OCI-LY1 (cell line): ENCODE measurements around the gene TMEM186.

ENCODE experiments used
- H2AFZ ChIP-seq: fragments of 200-600 bp; sonication (generic), shearing (Covaris generic); 2 replicates; pipeline ENCODE4 v1.6.0; 2014; ENCODE audit warnings: antibody characterized with exemption, mild to moderate bottlenecking, low read length
- H3F3A ChIP-seq: fragments of 200-600 bp; sonication (generic), shearing (Covaris generic); 2 replicates; pipeline ENCODE4 v1.6.0; 2014; ENCODE audit warnings: mild to moderate bottlenecking, antibody characterized with exemption, low read length, moderate library complexity; ENCODE audit not compliant: insufficient read depth
- H3K27ac ChIP-seq: fragments of 200-600 bp; sonication (generic); 2 replicates; pipeline ENCODE4 v1.5.1; 2014; ENCODE audit warnings: low read length, mixed run types, mild to moderate bottlenecking, low read depth; ENCODE audit not compliant: poor library complexity, severe bottlenecking
- H3K27me3 ChIP-seq: fragments of 200-600 bp; sonication (generic); 2 replicates; pipeline ENCODE4 v1.6.0; 2014; ENCODE audit warnings: antibody characterized with exemption, mild to moderate bottlenecking, low read length, moderate library complexity; ENCODE audit not compliant: insufficient read depth
- H3K36me3 ChIP-seq: fragments of 200-600 bp; sonication (generic); 2 replicates; pipeline ENCODE4 v1.6.1; 2014; ENCODE audit warnings: mild to moderate bottlenecking, antibody characterized with exemption, low read length, moderate library complexity, mixed read lengths; ENCODE audit not compliant: insufficient read depth
- H3K4me1 ChIP-seq: fragments of 200-600 bp; sonication (generic); 2 replicates; pipeline ENCODE4 v1.5.1; 2014; ENCODE audit warnings: mild to moderate bottlenecking, low read length, moderate library complexity; ENCODE audit not compliant: insufficient read depth, severe bottlenecking
- H3K4me2 ChIP-seq: fragments of 200-600 bp; sonication (generic), shearing (Covaris generic); 2 replicates; pipeline ENCODE4 v1.6.1; 2014; ENCODE audit warnings: low read length
- H3K4me3 ChIP-seq: fragments of 200-600 bp; sonication (generic); 2 replicates; pipeline ENCODE4 v1.5.1; 2014; ENCODE audit warnings: low read length, low read depth, mild to moderate bottlenecking, mixed read lengths; ENCODE audit not compliant: poor library complexity, severe bottlenecking
- H3K79me2 ChIP-seq: fragments of 200-600 bp; shearing (Covaris generic); 2 replicates; pipeline ENCODE4 v1.6.1; 2016; ENCODE audit warnings: mixed run types, low read length, mixed read lengths; ENCODE audit not compliant: insufficient read depth
- H3K9ac ChIP-seq: fragments of 200-600 bp; sonication (generic), shearing (Covaris generic); 2 replicates; pipeline ENCODE4 v1.6.1; 2014; ENCODE audit warnings: mild to moderate bottlenecking, low read length, mixed read lengths
- H3K9me2 ChIP-seq: fragments of 200-600 bp; sonication (generic), shearing (Covaris generic); 2 replicates; pipeline ENCODE4 v1.6.1; 2014; ENCODE audit warnings: low read depth, mild to moderate bottlenecking, low read length, mixed read lengths
- H3K9me3 ChIP-seq: fragments of 200-600 bp; shearing (Covaris generic); 2 replicates; pipeline ENCODE4 v1.6.1; 2014; ENCODE audit warnings: low read length, mixed read lengths
- H4K20me1 ChIP-seq: fragments of 200-600 bp; sonication (generic), shearing (Covaris generic); 2 replicates; pipeline ENCODE4 v1.6.0; 2016; ENCODE audit warnings: mild to moderate bottlenecking, low read length; ENCODE audit not compliant: insufficient read depth
- CTCF ChIP-seq: fragments of 200-600 bp; sonication (generic), shearing (Covaris generic); IDR thresholded peaks from 2 replicates; pipeline ENCODE4 v1.5.1; 2017; ENCODE audit warnings: mild to moderate bottlenecking, antibody characterized with exemption, low read length, moderate library complexity, mixed read lengths
- EZH2 ChIP-seq: fragments of 200-600 bp; sonication (generic), shearing (Covaris generic); IDR thresholded peaks from 2 replicates; pipeline ENCODE4 v1.8.0; 2017; ENCODE audit warnings: borderline replicate concordance, mixed run types, mild to moderate bottlenecking, antibody characterized with exemption, low read length, moderate library complexity, mixed read lengths

TMEM186 gene

GRCh38 chr16:8798174-8798527 lies 712 bp upstream of the TMEM186 start:
- peak overlapping the region; percentile 12 for H3K27ac ChIP-seq
- no peak for TF ChIP-seq CTCF
- TF ChIP-seq EZH2 = no peak
- H3K9me2 ChIP-seq = no peaks in the 10 kb centered on the region
- peak overlapping the region; percentile 96 for H3K4me3 ChIP-seq
- H4K20me1 ChIP-seq = no peaks in the 10 kb centered on the region
- no peak overlapping the region for H2AFZ ChIP-seq
- peaks cover 47% of the 10 kb centered on the region for H3K79me2 ChIP-seq
- H3K36me3 ChIP-seq = peaks cover 41% of the 10 kb centered on the region
- no peaks in the 10 kb centered on the region for H3F3A ChIP-seq
- peak overlapping the region; percentile 92 for H3K9ac ChIP-seq
- peaks cover 34% of the 10 kb centered on the region for H3K4me1 ChIP-seq
- no peaks in the 10 kb centered on the region for H3K27me3 ChIP-seq
- peak overlapping the region; percentile 71 for H3K4me2 ChIP-seq
- H3K9me3 ChIP-seq = no peaks in the 10 kb centered on the region

- peaks cover 47% of the 10 kb centered on the region for H3K79me2 ChIP-seq
- no peak overlapping the region for H2AFZ ChIP-seq
- no peaks in the 10 kb centered on the region for H3K9me2 ChIP-seq
These were observed 723 bp downstream of the TMEM186 start for GRCh38 chr16:8796469-8797363.

DNA sequence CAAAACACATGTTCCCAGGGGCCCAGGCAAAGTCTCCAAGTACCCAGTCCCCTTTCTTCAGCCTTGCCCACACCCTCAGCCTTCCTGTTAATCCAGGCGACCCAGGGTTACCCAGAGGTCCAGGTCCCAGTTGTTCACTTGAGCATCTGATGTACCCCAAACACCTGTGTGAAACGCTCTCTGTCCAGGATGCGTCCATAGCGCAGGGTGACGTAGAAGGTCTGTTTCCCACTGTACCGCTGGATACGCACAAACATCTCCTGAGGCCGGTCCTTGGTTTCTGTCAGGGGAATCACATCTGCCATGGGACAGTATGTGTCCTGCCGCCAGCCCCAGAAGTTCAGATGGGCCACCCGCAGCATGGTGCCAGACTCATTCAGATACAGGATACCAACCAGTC lies 1.6 kb downstream of the TMEM186 start:
- Histone ChIP-seq H3K27me3 (no peaks in the 10 kb centered on the region), H3K4me2 (no peak overlapping the region; the same call in 1 of the 2 replicates), H3F3A (no peaks in the 10 kb centered on the region), H3K9me3 (no peaks in the 10 kb centered on the region), H3K27ac (no peak overlapping the region), H3K4me3 (no peak overlapping the region), H3K79me2 (peaks cover 40% of the 10 kb centered on the region), H3K9ac (no peak overlapping the region), H4K20me1 (no peaks in the 10 kb centered on the region), H3K36me3 (peaks cover 19% of the 10 kb centered on the region; the same call in 1 of the 2 replicates), H2AFZ (no peak overlapping the region), H3K4me1 (peaks cover 34% of the 10 kb centered on the region), H3K9me2 (no peaks in the 10 kb centered on the region)
- no peak for TF ChIP-seq CTCF
- no peak for TF ChIP-seq EZH2

More at GRCh38 chr16:8796469-8797363, 723 bp downstream of the TMEM186 start:
- H3K4me1 ChIP-seq = peaks cover 34% of the 10 kb centered on the region
- no peak for TF ChIP-seq CTCF
- TF ChIP-seq EZH2 = no peak
- no peaks in the 10 kb centered on the region for H3K9me3 ChIP-seq
- peaks cover 27% of the 10 kb centered on the region; the same call in 1 of the 2 replicates for H3K36me3 ChIP-seq
- peak overlapping the region; percentile 96 for H3K4me3 ChIP-seq
- H3K4me2 ChIP-seq = peak overlapping the region; percentile 82
- H3K27me3 ChIP-seq = no peaks in the 10 kb centered on the region
- H3K27ac ChIP-seq = peak overlapping the region; percentile 6
- no peaks in the 10 kb centered on the region for H3F3A ChIP-seq
- peak overlapping the region; percentile 85 for H3K9ac ChIP-seq
- H4K20me1 ChIP-seq = no peaks in the 10 kb centered on the region
